Superior temporal gyrus (tissue), 1 donor: ENCODE results near the gene RGS6.
A peak's percentile ranks its signal among the peaks of the same experiment; 100 is the strongest.

Experiments used
- DNase-seq: peaks from one replicate; pipeline ENCODE4 v3.0.0-alpha.2; 2016; ENCODE audit errors: extremely low spot score

The RGS6 gene

GRCh38 chr14:72402377-72402772, 470.1 kb downstream of the RGS6 start:
- DNase-seq, result no peak

DNA sequence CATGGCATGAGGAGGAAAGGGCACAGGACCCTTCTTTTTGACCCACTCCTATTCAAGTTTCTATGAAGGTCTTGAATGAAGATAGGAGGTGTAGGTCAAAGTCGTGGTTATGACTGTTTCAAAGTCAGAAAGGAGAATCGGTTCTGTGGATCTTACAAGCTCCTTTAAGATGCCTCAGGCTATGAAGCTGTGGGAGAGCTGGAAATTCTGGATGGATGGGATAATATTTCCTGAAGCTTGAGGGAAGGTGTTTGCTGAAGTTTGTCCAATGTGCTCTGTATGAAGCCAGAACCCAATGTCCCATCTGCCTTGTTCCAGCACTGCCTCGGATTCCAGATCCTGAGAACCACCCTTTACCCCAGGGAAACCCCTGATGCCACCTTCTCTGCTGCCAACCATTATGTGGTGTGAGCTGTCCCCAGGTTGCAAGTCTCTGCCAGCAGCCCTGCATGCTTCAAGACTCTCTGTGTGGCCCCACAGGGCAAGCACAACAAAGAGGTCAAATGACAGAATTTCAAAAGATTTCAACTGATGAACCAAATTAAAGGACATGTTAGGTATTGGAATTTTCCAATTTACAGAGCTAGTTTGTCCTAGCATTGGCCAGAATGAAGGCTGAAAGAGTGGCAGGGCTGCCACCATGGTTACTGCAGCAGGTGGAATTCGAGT, 472.0 kb downstream of the RGS6 start:
- DNase-seq, result no peak

DNA sequence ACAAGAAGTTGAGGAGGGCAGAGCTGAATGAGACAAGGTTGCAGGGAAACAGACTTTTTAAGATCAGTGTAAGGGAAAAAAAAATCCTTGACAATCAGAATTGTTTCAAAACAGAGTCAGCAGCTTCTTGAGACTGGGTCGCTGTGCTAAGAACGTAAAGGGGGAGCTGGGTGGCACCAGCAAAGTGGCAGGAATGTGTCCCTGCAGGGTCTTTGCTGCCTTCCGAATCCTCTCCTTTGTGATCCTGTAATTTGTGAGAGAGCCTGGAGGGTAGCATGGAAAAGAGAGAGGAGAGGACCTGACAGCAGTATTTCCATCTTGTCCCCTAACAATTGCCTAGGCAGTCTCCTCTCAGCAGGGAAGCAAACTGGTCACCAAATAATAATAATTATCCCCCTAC, 472.8 kb downstream of the RGS6 start:
- no peak for DNase-seq

DNA sequence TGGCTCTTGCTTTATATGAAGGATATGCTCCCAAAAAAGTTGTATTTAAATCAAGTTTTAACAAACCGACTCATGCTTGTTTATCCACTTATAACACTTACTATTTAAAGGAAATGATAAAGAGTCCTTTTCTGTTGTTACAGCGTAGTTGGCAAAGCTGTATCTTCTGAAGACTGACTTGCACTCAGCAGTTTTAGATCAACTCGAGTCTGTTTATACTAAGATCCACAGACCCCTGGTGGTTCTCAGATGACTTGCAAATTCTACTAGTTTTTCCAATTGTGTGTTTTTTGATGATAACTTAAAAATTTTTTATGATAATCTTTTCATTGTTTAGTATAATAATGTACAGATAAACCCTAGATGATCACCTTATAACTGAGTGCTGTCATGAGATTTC, 475.8 kb downstream of the RGS6 start:
- no peak for DNase-seq

DNA sequence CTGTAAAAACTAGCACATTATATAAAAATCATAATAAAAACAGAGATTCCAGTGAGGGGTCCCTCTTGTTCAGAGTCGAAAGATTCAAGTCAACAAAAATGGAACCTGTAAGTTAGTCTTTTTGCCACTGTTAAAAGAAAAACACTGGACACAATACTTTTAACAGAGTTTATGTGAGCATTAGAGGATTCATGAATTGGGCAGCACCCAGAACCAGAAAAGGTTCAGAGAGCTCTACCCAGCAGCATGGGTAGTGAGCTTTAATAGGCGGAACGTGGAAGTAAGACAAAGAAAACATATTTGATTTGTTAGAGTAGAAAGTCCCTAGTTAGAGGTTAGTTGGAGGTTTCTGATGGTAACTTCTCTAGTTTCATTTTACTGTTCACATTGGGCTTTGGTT, 476.8 kb downstream of the RGS6 start:
- no peak for DNase-seq

GRCh38 chr14:72416081-72416849, 484.0 kb downstream of the RGS6 start:
- no peak for DNase-seq

GRCh38 chr14:72416892-72417291, 484.7 kb downstream of the RGS6 start:
- no peak for DNase-seq

- DNase-seq, result no peak
These were observed 486.6 kb downstream of the RGS6 start for GRCh38 chr14:72418806-72419205.

DNA sequence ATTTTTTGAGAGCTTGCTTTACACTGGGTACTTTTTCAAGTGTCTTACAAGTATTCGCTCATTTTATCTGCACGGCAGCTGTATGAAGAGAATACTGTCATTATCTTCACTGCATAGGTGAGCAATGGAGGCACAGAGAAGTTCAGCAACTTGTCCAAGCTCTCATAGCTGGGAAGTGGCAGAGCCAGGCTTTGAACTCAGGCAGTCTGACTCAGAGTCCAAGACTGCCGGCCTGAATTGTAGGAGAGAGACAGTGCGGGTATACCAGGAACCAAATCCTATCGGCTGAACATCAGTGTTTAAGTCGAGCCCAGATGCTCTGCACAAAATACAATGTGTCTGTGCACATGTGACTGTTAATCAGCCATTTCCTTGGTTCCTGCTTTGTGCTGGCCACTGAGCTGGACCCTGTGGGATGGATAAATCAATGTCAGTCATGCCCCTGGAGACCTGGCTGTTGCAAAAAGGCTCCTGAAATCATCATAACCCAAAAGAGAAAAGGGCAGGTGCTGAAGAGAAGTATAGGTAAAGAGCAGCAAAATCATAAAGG, 487.1 kb downstream of the RGS6 start:
- no peak for DNase-seq

DNA sequence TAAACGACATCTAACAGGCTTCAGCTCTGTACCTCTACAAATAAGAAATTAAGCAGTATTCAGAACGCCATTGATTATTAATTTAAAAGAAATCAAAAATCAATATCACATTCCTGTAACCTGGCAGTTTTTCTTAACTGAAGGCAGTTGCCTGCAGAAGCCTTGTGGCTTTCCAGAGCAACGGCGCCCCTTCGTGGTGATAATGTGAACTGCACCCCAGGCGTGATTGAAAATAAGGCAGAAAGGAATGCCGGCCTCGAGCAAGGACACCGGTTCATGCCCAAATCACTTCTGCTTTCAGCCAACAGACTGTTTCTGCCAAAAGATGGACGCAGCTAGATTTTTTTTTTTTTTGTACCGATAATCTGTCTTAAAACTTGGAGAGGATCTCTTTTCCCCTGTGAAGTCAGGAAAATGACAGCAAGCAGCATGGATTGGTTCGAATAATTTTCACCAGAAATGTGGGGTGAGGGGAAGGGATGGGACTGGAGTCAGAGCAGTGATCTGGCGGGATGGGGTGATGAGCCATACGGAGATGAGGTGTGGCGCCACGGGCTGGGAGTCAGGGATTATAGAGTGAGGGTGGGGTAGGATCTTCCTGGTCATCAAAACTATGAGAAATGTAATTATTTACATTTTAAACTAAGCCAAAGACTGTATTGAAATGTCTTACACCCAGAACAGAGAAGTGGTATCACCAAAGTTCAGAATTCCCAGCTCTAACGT, 488.7 kb downstream of the RGS6 start:
- peak; percentile 84 for DNase-seq

- DNase-seq, result no peak
These were observed 491.7 kb downstream of the RGS6 start for GRCh38 chr14:72423957-72424356.

DNA sequence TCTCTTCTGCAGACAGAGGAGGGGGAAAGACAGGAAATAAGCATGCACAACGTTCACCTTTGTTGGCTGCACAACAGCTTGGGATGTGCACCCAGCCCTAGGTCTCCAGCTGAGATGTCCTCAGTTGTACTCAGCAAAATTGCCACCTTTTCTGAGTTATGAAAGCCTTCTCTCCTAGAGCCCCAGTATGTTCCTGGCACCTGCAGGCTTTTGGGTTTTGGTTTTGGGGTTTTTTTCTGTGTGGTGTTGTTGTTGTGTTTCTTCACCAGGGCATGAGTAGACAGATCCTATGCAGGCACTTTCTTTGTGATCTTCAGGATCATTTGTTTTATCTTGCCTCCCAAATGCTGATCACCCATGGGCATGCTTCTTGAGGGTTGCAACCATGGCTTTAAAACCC, 498.2 kb downstream of the RGS6 start:
- DNase-seq, result no peak

DNA sequence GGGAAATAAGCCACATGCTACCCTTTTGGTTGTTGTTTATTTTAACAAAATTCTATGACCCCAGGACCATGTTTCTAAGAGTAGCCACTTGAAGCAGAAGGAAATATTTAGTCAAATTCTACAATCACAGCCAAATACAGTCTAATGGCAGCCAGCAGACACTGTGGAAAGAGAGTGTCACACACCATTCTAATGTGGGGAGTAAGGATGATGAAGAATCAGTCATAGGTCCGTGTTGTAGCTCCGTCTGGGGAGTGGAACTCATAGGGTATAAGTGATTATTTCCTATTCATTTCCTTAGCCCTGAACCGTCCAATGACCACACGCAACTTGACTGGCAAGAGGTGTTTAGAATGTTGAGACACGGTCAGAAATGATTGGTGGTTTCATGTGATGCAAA, 500.5 kb downstream of the RGS6 start:
- no peak for DNase-seq

DNA sequence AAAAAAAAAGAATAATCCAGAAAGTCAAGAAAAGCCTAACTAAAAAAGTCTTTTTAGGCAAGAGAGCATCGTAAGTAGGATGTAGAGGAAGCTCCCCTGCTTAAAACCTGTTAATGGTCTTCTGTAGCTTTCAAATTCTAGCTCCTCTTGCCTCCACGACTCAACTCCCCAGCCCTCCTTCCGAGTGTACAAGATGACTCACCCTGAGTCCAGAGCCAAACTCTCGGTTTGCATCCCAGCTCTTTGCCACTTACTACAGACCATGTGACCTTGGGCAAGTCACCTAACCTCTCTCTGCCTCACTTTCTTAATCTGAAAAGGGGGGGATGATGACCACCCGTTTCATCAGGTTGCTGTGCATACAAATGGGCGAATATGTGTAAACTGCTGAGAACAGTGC, 501.3 kb downstream of the RGS6 start:
- no peak for DNase-seq

- DNase-seq, result no peak
These were observed 502.6 kb downstream of the RGS6 start for GRCh38 chr14:72434856-72435255.

DNA sequence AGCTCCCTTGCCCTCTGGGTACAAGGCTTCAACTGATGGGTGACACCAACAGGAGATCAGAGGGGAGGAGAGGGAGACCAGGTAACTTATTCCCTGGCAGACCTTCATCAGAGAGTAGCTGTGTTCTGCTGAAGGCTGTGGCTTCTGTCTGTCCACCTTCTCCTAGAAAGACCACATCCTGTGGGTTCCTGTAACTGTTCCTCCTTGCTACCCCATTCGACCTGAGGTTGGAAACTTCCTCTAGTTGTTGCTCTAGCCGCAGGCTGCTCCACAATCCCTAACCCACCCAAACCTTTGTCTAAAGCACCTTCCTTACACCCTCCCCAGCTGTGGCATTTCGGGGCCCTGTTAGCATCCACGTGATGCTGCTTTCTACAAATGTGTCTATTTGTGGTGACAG, 507.5 kb downstream of the RGS6 start:
- no peak for DNase-seq

DNA sequence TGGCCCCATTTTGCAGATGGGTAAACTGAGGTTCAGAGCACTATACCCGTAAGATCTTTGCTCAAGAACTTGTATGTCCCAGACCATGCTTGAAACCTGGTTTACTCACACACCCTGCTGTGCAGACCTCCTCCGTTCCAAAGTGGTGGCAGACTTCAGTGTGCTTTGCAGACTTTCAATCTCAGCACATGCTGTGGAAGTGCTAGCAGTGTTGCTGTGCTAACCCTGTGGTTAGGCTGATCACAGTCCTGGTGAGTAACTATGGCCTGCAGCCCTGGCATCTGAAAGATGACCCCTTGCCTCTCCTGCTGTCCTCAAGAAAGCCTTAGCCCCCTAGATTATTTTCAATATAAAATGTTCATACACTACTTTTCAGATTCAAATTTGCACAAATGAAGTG, 511.0 kb downstream of the RGS6 start:
- DNase-seq, result no peak

DNA sequence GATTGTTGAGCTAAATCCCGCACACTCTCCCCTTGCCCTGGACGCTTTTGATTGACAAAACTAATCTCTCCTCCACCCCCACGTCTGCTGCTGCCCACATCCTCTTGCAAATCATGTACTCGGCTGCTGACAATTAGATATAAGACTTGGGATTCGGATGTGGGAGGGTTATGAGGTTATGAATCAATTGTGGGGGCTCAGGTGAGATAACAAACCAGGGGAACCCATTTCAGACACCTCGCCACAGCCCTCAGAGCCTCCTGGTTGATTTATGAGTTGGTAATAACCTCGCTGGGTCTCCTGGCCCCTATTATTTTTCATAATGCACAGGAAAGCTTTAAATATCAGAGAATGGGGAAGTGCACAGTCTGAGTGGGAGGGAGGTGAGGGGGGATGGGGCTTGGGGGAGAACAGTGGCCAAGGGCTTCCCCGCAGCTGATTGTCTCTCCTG, 511.8 kb downstream of the RGS6 start:
- no peak for DNase-seq

GRCh38 chr14:72444701-72445100, 512.5 kb downstream of the RGS6 start:
- DNase-seq, result no peak

- no peak for DNase-seq
These were observed 516.0 kb downstream of the RGS6 start for GRCh38 chr14:72448212-72448611.

- no peak for DNase-seq
These were observed 518.3 kb downstream of the RGS6 start for GRCh38 chr14:72450473-72451044.
